GM10266 (cell line): ENCODE data around the gene HMGXB4.

Experiments used
- DNase-seq: peaks from one replicate; pipeline ENCODE4 v3.0.0; 2012; ENCODE audit errors: extremely low spot score
- CTCF ChIP-seq: IDR thresholded peaks from 2 replicates; pipeline ENCODE4 v1.5.1; 2012; ENCODE audit warnings: mild to moderate bottlenecking, low read depth; ENCODE audit not compliant: control insufficient read depth, insufficient read depth; ENCODE audit errors: missing control alignments

HMGXB4 gene

GRCh38 chr22:35322126-35322525, 64.8 kb downstream of the HMGXB4 start:
- DNase-seq, result no peak
- no peak for TF ChIP-seq CTCF

- no peak for DNase-seq
- TF ChIP-seq CTCF, result no peak
These were observed 65.6 kb downstream of the HMGXB4 start for GRCh38 chr22:35322893-35323292.

- DNase-seq, result no peak
- TF ChIP-seq CTCF, result no peak
These were observed 66.0 kb downstream of the HMGXB4 start for GRCh38 chr22:35323305-35323704.

GRCh38 chr22:35324067-35324466, 66.8 kb downstream of the HMGXB4 start:
- no peak for DNase-seq
- no peak for TF ChIP-seq CTCF

- TF ChIP-seq CTCF, result no peak
- no peak for DNase-seq
These were observed 67.5 kb downstream of the HMGXB4 start for GRCh38 chr22:35324762-35325161.

GRCh38 chr22:35325209-35325608, 67.9 kb downstream of the HMGXB4 start:
- DNase-seq, result no peak
- TF ChIP-seq CTCF, result no peak

- DNase-seq, result no peak
- no peak for TF ChIP-seq CTCF
These were observed 69.7 kb downstream of the HMGXB4 start for GRCh38 chr22:35326854-35327562.
